NCI-H2081 treated with DMSO at 0.1 percent for 48 hours (cell line): ENCODE results near the gene CPNE4.
"Not testable (repeated sequence)": the region's sequence is repeated elsewhere in the genome, so short reads cannot be mapped to it uniquely, and the experiment has no call there.

Experiments
- DNase-seq: peaks from one replicate; lab custom pipeline; 2025; lab: John Stamatoyannopoulos, UW

CPNE4 gene

DNA sequence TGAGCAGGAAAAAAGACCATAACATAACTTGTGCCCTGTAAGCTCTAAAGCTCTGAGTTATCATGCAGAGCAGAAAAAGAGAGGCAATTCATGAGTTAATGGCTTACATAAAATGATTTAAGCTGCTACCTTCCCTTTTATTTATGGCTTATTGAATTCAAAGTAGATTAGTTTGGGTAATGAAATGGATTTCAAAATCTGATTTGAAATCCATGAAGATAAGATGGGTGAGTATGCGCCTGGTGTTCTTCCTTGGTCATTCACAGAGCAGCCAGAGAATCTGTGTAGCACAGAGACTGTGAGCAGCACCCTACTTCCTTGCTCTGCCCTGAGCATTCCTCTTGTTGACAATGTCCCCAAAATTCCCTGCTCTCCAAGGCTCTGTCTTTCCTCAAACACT lies 495.8 kb downstream of the CPNE4 start:
- no peak for DNase-seq

DNA sequence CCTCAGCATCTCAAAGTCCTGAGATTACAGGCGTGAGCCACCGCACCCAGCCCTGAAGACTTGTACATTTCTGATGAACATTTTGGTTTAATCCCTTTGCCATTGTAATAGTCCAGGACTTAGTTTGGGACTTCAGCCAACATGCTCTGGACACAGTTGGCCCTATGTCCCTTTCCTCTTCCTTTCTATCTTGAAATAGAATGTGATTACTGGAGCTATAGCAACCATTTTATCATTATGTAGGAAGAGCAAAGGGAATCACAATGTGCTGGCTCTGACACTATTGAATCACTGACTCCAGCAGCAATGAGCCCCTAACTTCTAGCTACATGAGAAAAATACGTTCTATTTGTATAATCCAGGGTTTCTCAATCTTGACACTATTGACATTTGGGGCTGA lies 497.3 kb downstream of the CPNE4 start:
- DNase-seq, result no peak

- DNase-seq, result no peak
These were observed 499.2 kb downstream of the CPNE4 start for GRCh38 chr3:131535596-131535995.

GRCh38 chr3:131535131-131535530 lies 499.7 kb downstream of the CPNE4 start:
- DNase-seq, result no peak

DNA sequence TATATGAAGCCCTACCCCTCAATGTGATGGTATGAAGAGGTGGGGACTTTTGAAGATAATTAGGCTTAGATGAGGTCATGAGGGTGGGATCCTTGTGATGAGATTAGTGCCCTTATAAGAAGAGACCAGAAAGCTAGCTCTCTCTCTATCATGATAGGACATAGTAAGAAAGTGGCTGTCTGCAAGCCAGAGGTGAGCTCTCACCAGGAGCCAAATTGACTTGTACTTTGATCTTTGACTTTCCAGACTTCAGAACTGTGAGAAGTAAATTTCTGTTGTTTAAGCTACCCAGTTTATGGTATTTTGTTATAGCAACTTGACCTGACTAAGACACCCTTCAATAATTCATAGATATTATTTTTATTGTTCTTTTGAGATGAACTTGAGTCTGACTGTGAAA lies 502.2 kb downstream of the CPNE4 start:
- no peak for DNase-seq

DNA sequence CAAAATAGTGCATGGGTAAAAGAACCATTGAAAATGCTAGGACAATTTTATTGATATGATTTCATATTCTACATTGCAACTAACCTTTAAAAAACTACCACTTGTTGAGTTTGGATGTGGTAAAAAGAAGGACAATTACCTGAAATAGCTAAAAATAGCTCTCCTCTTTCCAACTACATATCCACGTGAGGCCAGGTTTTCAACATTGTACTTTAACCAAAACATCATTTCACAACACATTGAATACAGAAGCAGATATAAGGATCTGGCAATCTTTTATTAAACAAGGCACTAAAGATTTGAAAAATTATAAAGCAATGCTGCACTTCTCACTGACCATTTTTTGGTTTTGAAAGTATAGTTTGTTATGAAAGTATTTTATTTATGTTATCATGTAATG lies 504.0 kb downstream of the CPNE4 start:
- DNase-seq, result no peak

- no peak for DNase-seq
These were observed 504.4 kb downstream of the CPNE4 start for GRCh38 chr3:131530388-131530787.

GRCh38 chr3:131526801-131527347 lies 507.9 kb downstream of the CPNE4 start:
- DNase-seq, result no peak

- DNase-seq, result no peak
These were observed 516.1 kb downstream of the CPNE4 start for GRCh38 chr3:131518680-131519079.

GRCh38 chr3:131505421-131505820 lies 529.4 kb downstream of the CPNE4 start:
- DNase-seq, result no peak

- peak; percentile 58 for DNase-seq
These were observed 531.5 kb downstream of the CPNE4 start for GRCh38 chr3:131503320-131503635.

GRCh38 chr3:131502530-131503319 lies 532.1 kb downstream of the CPNE4 start, which contains the start of gene MRPL3:
TSS of gene MRPL3 (minus strand) at chr3:131502971. CDS start at chr3:131502821, 150 bp downstream.
- peak; percentile 82 for DNase-seq

GRCh38 chr3:131501949-131502348 lies 532.9 kb downstream of the CPNE4 start:
- DNase-seq, result no peak

DNA sequence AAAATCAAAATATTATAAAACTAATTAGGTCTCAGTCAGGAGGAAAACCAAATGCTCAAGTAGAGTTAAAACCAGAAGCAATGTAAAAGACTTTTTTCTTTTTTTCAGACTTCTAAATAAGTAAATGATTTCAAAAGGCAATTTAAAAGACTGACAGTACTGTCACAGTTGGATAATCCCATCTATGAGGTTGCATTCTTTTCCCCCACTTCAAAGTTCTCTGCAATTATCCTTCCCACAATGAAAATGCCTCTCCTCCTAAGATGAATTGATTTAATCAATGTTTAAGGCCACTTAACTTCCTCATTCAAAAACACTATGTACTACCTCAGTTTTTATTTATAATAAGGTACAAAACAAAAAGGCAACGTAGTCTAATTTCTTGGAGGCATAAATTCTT lies 540.1 kb downstream of the CPNE4 start:
- no peak for DNase-seq

DNA sequence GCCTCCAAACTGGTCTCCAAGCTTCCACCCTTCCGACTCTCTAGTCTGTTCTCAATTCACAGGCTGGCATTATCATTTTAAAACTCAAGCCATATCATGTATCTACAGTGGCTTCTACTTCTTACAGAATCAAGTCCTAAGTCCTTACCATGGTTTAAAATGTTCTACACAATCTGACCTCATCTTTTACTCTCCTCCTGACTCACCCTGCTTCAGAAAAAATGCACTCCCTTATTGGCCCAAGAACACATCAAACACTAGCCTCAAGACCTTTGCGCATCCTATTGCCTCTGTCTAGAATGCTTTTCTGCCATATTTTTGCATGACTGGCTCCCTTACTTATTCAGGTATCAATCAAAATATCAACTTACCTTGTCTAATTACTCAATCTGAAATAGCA lies 543.0 kb downstream of the CPNE4 start:
- DNase-seq, result no peak

- no peak for DNase-seq
These were observed 543.7 kb downstream of the CPNE4 start for GRCh38 chr3:131491084-131491483.

DNA sequence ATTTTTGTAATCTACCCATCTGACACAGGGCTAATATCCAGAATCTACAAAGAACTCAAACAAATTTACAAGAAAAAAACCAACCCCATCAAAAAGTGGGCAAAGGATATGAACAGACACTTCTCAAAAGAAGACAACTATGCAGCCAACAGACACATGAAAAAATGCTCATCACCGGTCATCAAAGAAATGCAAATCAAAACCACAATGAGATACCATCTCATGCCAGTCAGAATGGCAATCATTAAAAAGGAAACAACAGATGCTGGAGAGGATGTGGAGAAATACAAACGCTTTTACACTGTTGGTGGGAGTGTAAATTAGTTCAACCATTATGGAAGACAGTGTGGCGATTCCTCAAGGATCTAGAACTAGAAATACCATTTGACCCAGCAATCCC lies 548.3 kb downstream of the CPNE4 start:
- not testable (repeated sequence) for DNase-seq

DNA sequence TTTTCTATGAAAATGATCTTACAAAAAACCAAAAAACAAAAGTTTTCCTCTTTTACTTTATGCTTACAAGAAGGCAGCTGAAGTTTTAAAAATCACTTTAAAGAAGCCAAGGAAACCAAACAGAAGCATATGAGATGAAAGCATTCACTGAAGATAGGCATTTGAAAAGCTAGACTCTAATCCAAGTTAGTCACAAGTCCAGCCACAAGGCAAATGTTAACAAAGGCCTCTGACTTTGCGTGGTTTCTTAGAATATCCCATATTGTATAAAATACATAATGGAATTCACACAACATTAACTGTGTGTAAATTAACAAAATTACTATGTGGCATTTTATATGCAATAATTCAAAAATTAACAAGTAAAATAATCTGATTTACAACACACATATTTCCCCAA lies 549.7 kb downstream of the CPNE4 start:
- no peak for DNase-seq

- no peak for DNase-seq
These were observed 550.2 kb downstream of the CPNE4 start for GRCh38 chr3:131484496-131485111.
